Hepatocyte (in vitro differentiated cells): ENCODE data around the gene PCP4.

Experiments
- CTCF ChIP-seq: fragments of 200-600 bp; sonication (generic); IDR thresholded peaks from 2 replicates; pipeline ENCODE4 v1.5.1; 2016; ENCODE audit warnings: antibody characterized with exemption, mild to moderate bottlenecking; ENCODE audit not compliant: poor library complexity
- EZH2 ChIP-seq: fragments of 200-600 bp; sonication (generic); IDR thresholded peaks from 2 replicates; pipeline ENCODE4 v1.6.1; 2016; ENCODE audit warnings: antibody characterized with exemption, mild to moderate bottlenecking, borderline replicate concordance
- EZH2phosphoT487 ChIP-seq: fragments of 200-600 bp; sonication (generic); IDR thresholded peaks from one replicate; pipeline ENCODE4 v1.6.1; 2018; ENCODE audit warnings: antibody characterized with exemption, mild to moderate bottlenecking, low read depth, moderate library complexity; ENCODE audit not compliant: unreplicated experiment, severe bottlenecking

- TF ChIP-seq CTCF (no peak), EZH2phosphoT487 (no peak), EZH2 (no peak)
Observed at GRCh38 chr21:39818557-39818956, 48.7 kb upstream of the PCP4 start.
